Panc1 (cell line): Measurements from ENCODE around the gene CADPS2. TPM values are rescaled to one million over a fixed set of nuclear protein-coding genes. Genes with fewer than 3 reads are reported as not detected.

Source experiments
- ATAC-seq: fragments of 200-7000 bp; cut with Tn5 transposase; 2 replicates; pipeline ENCODE4 v1.9.1; 2020; ENCODE audit warnings: mild to moderate bottlenecking, moderate library complexity
- BruUV-seq: library from RNA; stranded (reverse); fragments of 400-500 nt; replicated peaks from 2 replicates; lab custom pipeline; 2021; lab: Mats Ljungman, UMichigan
- CTCF ChIA-PET: fragments of 300-600 bp; sonication (Branson Sonifier 250); formaldehyde crosslinking; loops from one replicate; lab custom pipeline; 2022; ENCODE audit warnings: antibody characterized with exemption; lab: Charles Lee
- POLR2A ChIA-PET: fragments of 300-600 bp; sonication (Branson Sonifier 250); formaldehyde crosslinking; loops from one replicate; lab custom pipeline; 2022; ENCODE audit warnings: antibody characterized with exemption; lab: Charles Lee
- DNase-seq: peaks from one replicate; pipeline ENCODE4 v3.0.0-alpha.2; 2010; ENCODE audit warnings: low read depth, low spot score
- H3K27ac ChIP-seq: 2 replicates; pipeline ENCODE4 v1.5.1; 2011; ENCODE audit warnings: mild to moderate bottlenecking, low read length, inconsistent platforms
- H3K27me3 ChIP-seq: fragments of 200-500 bp; sonication (Bioruptor generic); 2 replicates; pipeline ENCODE4 v1.6.0; 2014; ENCODE audit warnings: low read length, inconsistent platforms; ENCODE audit not compliant: control insufficient read depth, insufficient read depth
- H3K36me3 ChIP-seq: fragments of 200-500 bp; sonication (Bioruptor generic); 2 replicates; pipeline ENCODE4 v1.5.1; 2014; ENCODE audit warnings: inconsistent platforms, mild to moderate bottlenecking, low read length, moderate library complexity; ENCODE audit not compliant: control insufficient read depth, insufficient read depth
- H3K4me1 ChIP-seq: 2 replicates; pipeline ENCODE4 v1.5.1; 2011; ENCODE audit warnings: inconsistent platforms, mild to moderate bottlenecking, low read length, moderate library complexity; ENCODE audit not compliant: control insufficient read depth, insufficient read depth
- H3K4me3 ChIP-seq, 2 experiments: 2 replicates each; pipeline ENCODE4 v1.5.1; 2011 to 2012; ENCODE audit warnings: low read depth in 2 of 2, low read length in 2 of 2, mild to moderate bottlenecking in 2 of 2, inconsistent platforms in 1 of 2, moderate library complexity in 1 of 2
- H3K9me3 ChIP-seq: fragments of 200-500 bp; sonication (Bioruptor generic); 2 replicates; pipeline ENCODE4 v1.5.1; 2014; ENCODE audit warnings: low read depth, mild to moderate bottlenecking, inconsistent platforms, low read length, moderate library complexity; ENCODE audit not compliant: control insufficient read depth, insufficient read depth
- POLR2AphosphoS5 ChIP-seq: IDR thresholded peaks from 2 replicates; pipeline ENCODE4 v1.6.1; 2012; ENCODE audit warnings: mild to moderate bottlenecking, low read depth, low read length, moderate library complexity
- SIN3A ChIP-seq: IDR thresholded peaks from 2 replicates; pipeline ENCODE4 v1.6.1; 2012; ENCODE audit warnings: low read depth, mild to moderate bottlenecking, low read length, moderate library complexity, borderline replicate concordance; ENCODE audit not compliant: insufficient read depth
- TCF7L2 ChIP-seq: IDR thresholded peaks from 2 replicates; pipeline ENCODE4 v1.6.1; 2011; ENCODE audit warnings: mild to moderate bottlenecking, low read depth, low read length, inconsistent platforms
- in situ Hi-C: cut with HindIII; loops from 2 replicates; pipeline ENCODE4 v1.10.0; 2016; ENCODE audit warnings: low sequenced_read_pairs, low pct_unique_long_range_greater_than_20kb
- intact Hi-C: fragments of 100-400 bp; cut with micrococcal nuclease; formaldehyde crosslinking; loops from one replicate; pipeline ENCODE4 v1.10.0; 2022; ENCODE audit not compliant: unreplicated experiment
- total RNA-seq: library from RNA; stranded (reverse); gene quantifications from one replicate; pipeline ENCODE4 v1.2.1, GENCODE V29; 2021; ENCODE audit not compliant: unreplicated experiment
- TF ChIP-seq, protein P1 (sequence below), 2 experiments: IDR thresholded peaks; 2 replicates each; pipeline ENCODE4 v1.6.1; 2011 to 2012; ENCODE audit warnings: low read depth in 2 of 2, control low read depth in 1 of 2, low read length in 1 of 2, mild to moderate bottlenecking in 1 of 2, moderate library complexity in 1 of 2; ENCODE audit not compliant: insufficient read depth in 1 of 2
- TF ChIP-seq, protein P2 (sequence below): fragments of 450-650 bp; IDR thresholded peaks from 2 replicates; pipeline ENCODE4 v1.5.1; 2017; ENCODE audit warnings: mild to moderate bottlenecking

CADPS2 gene
- total RNA-seq, 1 experiment from 2014 or later: 1.6 TPM

- CTCF ChIA-PET: no interaction called here
- Histone ChIP-seq H3K27me3 (no peaks in the 10 kb centered on the region), H3K4me3 (no peak overlapping the region), H3K4me1 (no peaks in the 10 kb centered on the region), H3K9me3 (no peaks in the 10 kb centered on the region), H3K27ac (no peak overlapping the region), H3K36me3 (no peaks in the 10 kb centered on the region)
- no peak for TF ChIP-seq SIN3A
- no peak for TF ChIP-seq POLR2AphosphoS5
- TF ChIP-seq, protein P1, sequence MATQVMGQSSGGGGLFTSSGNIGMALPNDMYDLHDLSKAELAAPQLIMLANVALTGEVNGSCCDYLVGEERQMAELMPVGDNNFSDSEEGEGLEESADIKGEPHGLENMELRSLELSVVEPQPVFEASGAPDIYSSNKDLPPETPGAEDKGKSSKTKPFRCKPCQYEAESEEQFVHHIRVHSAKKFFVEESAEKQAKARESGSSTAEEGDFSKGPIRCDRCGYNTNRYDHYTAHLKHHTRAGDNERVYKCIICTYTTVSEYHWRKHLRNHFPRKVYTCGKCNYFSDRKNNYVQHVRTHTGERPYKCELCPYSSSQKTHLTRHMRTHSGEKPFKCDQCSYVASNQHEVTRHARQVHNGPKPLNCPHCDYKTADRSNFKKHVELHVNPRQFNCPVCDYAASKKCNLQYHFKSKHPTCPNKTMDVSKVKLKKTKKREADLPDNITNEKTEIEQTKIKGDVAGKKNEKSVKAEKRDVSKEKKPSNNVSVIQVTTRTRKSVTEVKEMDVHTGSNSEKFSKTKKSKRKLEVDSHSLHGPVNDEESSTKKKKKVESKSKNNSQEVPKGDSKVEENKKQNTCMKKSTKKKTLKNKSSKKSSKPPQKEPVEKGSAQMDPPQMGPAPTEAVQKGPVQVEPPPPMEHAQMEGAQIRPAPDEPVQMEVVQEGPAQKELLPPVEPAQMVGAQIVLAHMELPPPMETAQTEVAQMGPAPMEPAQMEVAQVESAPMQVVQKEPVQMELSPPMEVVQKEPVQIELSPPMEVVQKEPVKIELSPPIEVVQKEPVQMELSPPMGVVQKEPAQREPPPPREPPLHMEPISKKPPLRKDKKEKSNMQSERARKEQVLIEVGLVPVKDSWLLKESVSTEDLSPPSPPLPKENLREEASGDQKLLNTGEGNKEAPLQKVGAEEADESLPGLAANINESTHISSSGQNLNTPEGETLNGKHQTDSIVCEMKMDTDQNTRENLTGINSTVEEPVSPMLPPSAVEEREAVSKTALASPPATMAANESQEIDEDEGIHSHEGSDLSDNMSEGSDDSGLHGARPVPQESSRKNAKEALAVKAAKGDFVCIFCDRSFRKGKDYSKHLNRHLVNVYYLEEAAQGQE (IDR thresholded peaks at IDR 0.05; ENCODE audit: insufficient read depth in 1 of 2, low read depth in 2 of 2, low read length in 1 of 2): no peak
- TF ChIP-seq, protein P2, sequence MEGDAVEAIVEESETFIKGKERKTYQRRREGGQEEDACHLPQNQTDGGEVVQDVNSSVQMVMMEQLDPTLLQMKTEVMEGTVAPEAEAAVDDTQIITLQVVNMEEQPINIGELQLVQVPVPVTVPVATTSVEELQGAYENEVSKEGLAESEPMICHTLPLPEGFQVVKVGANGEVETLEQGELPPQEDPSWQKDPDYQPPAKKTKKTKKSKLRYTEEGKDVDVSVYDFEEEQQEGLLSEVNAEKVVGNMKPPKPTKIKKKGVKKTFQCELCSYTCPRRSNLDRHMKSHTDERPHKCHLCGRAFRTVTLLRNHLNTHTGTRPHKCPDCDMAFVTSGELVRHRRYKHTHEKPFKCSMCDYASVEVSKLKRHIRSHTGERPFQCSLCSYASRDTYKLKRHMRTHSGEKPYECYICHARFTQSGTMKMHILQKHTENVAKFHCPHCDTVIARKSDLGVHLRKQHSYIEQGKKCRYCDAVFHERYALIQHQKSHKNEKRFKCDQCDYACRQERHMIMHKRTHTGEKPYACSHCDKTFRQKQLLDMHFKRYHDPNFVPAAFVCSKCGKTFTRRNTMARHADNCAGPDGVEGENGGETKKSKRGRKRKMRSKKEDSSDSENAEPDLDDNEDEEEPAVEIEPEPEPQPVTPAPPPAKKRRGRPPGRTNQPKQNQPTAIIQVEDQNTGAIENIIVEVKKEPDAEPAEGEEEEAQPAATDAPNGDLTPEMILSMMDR: no peak
- TF ChIP-seq TCF7L2: no peak
- no peak for ATAC-seq
- intact Hi-C loops: no loop called here
- in situ Hi-C loops: no loop called here
- POLR2A ChIA-PET: no interaction called here
- BruUV-seq: no TSS peak
- no peak for DNase-seq
Observed at GRCh38 chr7:122602800-122603199, 283.5 kb downstream of the CADPS2 start.

GRCh38 chr7:122600630-122601029, 285.6 kb downstream of the CADPS2 start:
- H3K27me3 ChIP-seq: no peaks in the 10 kb centered on the region
- no peaks in the 10 kb centered on the region for H3K4me1 ChIP-seq
- H3K4me3 ChIP-seq: no peak overlapping the region
- DNase-seq (no peak), ATAC-seq (no peak)
- CTCF ChIA-PET: no interaction called here
- intact Hi-C loops (no loop called here), in situ Hi-C loops (no loop called here)
- no peaks in the 10 kb centered on the region for H3K9me3 ChIP-seq
- TF ChIP-seq, protein P1 (IDR thresholded peaks at IDR 0.05; ENCODE audit: insufficient read depth in 1 of 2, low read depth in 2 of 2, low read length in 1 of 2): no peak
- TF ChIP-seq TCF7L2: no peak
- TF ChIP-seq POLR2AphosphoS5: no peak
- TF ChIP-seq, protein P2: no peak
- TF ChIP-seq SIN3A: no peak
- BruUV-seq: no TSS peak
- no peaks in the 10 kb centered on the region for H3K36me3 ChIP-seq
- POLR2A ChIA-PET: interaction anchor here (0.6 kb wide), 1 partner anchor 138 kb away, joined by 5 read pairs; no protein-coding TSS in a partner anchor
- H3K27ac ChIP-seq: no peak overlapping the region
